AG09319 (cell line): ENCODE data around the gene TMEM41B.
A peak's percentile ranks its signal among the peaks of the same experiment; 100 is the strongest.

ENCODE experiments used
- DNase-seq: peaks from one replicate; pipeline ENCODE4 v3.0.0-alpha.2; 2010; ENCODE audit warnings: low read depth; ENCODE audit errors: extremely low read depth
- TF ChIP-seq, protein P1 (sequence below): IDR thresholded peaks from 2 replicates; pipeline ENCODE4 v1.5.1; 2011; ENCODE audit warnings: low read depth, mild to moderate bottlenecking, inconsistent platforms, low read length, moderate library complexity

Gene TMEM41B

DNA sequence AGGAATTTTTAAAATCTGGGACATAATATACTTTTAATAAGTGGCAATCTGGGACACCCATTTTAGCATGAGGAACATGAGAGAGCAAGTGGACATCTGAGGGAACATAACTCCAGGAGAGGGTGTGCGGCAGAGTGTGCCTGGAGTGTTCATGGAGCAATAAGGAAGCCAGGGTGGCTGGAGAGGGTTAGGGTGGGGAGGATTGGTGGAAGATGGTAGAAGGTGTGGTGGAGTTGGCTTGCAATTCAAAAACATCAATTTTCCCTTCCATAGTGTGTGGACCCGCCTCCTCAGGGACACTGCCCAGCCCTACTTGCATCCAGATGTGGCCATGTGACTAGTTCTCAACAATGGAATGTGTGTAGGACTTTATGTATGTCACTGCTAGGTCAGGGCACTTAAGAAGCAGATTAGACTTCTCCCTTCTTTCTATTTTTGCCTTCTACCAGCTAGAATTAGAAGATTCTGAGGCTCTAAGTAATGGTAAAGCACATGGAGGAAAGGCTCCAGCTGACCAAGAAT lies 44.8 kb downstream of the TMEM41B start:
- no peak for DNase-seq
- TF ChIP-seq, protein P1, sequence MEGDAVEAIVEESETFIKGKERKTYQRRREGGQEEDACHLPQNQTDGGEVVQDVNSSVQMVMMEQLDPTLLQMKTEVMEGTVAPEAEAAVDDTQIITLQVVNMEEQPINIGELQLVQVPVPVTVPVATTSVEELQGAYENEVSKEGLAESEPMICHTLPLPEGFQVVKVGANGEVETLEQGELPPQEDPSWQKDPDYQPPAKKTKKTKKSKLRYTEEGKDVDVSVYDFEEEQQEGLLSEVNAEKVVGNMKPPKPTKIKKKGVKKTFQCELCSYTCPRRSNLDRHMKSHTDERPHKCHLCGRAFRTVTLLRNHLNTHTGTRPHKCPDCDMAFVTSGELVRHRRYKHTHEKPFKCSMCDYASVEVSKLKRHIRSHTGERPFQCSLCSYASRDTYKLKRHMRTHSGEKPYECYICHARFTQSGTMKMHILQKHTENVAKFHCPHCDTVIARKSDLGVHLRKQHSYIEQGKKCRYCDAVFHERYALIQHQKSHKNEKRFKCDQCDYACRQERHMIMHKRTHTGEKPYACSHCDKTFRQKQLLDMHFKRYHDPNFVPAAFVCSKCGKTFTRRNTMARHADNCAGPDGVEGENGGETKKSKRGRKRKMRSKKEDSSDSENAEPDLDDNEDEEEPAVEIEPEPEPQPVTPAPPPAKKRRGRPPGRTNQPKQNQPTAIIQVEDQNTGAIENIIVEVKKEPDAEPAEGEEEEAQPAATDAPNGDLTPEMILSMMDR: no peak

DNA sequence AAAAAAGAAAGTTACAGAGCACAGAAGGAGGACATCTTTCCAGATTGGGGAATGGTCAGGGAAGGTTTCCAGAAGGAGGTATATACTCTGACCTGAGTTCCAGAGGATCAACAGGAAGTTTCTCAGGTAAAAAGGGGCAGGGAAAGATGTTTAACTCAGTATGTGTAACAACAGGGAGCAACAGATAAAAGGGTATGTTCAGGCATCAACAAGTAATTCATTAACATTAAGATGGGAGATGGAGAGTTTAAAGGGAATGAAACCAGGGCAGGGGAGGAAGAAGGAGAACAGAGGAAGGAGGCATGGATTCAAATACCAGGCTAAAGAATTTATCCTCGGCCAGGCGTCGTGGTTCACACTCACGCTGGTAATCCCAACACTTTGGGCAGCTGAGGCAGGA lies 46.7 kb downstream of the TMEM41B start:
- DNase-seq: no peak
- TF ChIP-seq, protein P1: no peak

DNA sequence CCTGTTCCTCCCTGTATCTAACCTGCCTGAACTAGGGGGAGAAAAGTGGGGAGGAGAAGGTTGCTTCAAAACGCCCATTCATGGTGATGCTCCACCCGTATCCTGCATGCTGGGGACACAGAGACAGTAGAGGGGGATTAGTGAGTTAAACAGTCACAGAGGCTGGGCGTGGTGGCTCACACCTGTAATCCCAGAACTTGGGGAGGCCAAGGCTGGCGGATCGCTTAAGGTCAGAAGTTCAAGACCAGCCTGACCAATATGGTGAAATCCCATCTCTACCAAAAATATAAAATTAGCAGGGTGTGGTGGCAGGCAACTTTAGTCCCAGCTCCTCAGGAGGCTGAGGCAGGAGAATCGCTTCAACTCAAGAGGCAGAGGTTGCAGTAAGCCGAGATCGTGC lies 47.5 kb downstream of the TMEM41B start:
- TF ChIP-seq, protein P1: no peak
- DNase-seq: no peak

DNA sequence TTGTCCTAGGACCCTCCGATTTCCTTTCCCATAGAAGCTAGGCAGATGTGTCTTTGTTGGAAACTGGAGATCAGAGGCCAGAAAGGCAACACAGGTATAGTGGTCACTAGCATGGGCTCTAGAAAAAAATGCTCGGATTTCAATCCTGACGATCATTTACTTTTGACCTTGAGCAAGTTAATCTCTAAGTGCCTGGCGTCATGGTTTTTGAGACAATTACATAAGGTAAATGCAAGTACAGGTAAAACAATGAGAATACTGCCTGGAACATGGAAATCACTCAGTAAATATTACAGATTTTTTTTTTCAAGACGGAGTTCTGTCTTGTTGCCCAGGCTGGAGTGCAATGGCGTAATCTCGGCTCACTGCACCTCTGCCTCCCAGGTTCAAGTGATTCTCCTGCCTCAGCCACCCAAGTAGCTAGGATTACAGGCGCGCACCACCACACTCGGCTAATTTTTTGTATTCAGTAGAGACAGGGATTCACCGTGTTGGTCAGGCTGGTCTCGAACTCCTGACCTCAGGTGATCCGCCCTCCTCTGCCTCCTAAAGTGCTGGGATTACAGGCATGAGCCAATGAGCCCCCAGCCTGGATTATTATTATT lies 48.2 kb downstream of the TMEM41B start:
- DNase-seq: no peak
- TF ChIP-seq, protein P1: no peak

DNA sequence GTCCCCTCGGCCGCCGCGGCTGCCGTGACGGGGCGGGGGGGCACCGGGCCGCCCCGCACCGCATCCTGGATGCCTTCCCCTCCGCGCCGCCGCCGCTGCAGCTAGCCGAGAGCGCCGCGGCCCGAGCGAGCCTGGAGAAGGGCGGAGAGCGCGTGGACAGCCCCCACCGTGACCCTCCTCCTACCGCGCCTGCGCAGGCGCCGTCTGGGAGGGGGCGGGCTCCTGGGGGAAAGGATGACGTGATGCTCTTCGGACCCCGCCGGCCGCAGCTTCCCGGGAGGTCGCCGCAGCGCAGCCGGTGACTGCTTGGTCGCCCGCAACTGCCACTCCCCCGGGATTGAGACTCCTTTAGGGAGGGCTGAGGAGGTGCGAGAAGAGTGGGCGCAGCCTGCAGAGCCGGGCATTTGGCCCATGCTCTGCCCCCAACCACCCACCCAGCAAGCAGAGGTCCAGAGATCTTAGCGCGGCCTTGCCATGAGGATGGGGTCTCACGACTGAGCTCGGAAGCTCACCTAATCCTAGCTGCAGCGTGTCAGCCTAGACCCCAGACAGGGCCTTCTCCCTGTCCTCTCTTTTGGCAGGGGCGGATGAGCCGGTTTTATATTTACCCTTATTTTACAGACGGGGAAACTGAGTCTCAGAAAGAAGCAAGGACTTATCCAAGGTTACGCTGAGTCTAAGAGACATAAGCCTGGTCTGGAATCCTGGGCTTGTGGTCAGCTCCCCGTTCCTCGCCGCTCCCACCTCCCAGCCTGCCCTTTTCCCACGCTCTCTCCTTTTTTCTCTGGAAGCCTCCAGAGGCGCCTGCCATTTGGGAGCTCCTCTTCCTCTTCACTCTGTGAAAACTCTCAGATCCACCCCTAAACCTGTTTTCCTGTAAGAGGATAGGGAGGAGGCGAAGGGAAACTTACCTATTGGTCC lies 48.9 kb downstream of the TMEM41B start, which contains the start of gene DENND5A:
DENND5A (minus strand) TSS at position 140 of the 921 bp plus-strand sequence. CDS start 281 bp downstream, outside the sequence.
- peak; percentile 65 for DNase-seq
- TF ChIP-seq, protein P1: no peak

DNA sequence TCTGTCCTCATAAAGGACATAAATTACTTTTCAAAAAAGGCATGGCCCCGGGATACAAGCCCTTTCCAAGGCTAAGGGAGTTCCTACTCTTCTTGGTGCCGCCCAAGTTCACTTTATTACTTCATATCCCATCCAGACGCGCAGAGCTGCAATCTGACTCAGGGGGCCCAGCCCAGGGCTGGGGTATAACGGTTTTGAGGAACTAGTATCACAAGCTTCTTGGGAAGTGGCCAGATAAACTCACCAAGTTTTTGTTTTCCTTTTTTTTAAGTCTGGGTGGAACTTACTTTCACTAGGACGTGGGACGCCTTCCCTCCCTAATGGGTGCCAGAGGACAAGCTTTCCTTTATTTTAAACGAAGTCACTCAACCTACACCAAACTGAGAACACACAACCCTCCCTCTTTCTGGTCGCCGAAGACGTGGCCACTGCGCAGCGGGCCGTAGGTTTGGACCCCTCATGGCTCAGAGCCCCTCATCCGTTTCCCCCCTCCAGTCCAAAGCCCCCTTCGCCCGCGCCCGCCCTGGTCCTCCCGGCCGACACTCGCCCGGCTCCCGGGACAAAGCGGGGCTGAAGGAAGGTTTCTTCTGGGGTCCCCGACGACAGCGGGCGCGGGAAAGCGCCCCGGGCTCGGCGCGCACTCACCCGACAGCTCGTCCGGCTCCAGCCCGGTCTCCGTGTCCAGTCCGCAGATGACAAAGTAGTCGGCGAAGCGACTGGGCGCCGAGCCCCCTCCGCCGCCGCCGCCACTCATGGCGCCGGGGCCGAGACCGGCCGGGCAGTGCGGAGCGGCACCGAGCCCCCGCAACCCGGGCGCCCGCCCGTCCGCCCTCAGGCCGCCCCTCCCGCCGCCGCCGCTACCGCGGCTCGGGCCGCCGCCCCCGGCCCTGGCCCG lies 49.8 kb downstream of the TMEM41B start:
- TF ChIP-seq, protein P1: no peak
- DNase-seq: peak; percentile 51
